Measurements from ENCODE around the gene B9D1.

B9D1 gene

GRCh38 chr17:19338031-19338990 is 24.2 kb downstream of the B9D1 start:
- peak; percentile 29 for DNase-seq (ENCODE audit: low read depth)

GRCh38 chr17:19337712-19338023 is 24.9 kb downstream of the B9D1 start:
- no peak for DNase-seq (ENCODE audit: low read depth)

- no peak for DNase-seq (ENCODE audit: low read depth)
These were observed 25.4 kb downstream of the B9D1 start for GRCh38 chr17:19336938-19337711.

- DNase-seq (ENCODE audit: low read depth) = no peak
These were observed 26.4 kb downstream of the B9D1 start for GRCh38 chr17:19335951-19336631.

GRCh38 chr17:19334331-19334730 is 28.2 kb downstream of the B9D1 start:
- DNase-seq (ENCODE audit: low read depth) = no peak

- no peak for DNase-seq (ENCODE audit: low read depth)
These were observed 28.7 kb downstream of the B9D1 start for GRCh38 chr17:19333736-19334290.

GRCh38 chr17:19333132-19333440 is 29.4 kb downstream of the B9D1 start:
- DNase-seq (ENCODE audit: low read depth) = no peak

GRCh38 chr17:19332371-19333131 is 30.0 kb downstream of the B9D1 start:
- DNase-seq (ENCODE audit: low read depth) = no peak

GRCh38 chr17:19331543-19332245 is 30.8 kb downstream of the B9D1 start:
- no peak for DNase-seq (ENCODE audit: low read depth)

- DNase-seq (ENCODE audit: low read depth) = no peak
These were observed 31.4 kb downstream of the B9D1 start for GRCh38 chr17:19331134-19331533.

GRCh38 chr17:19330271-19330670 is 32.3 kb downstream of the B9D1 start:
- DNase-seq (ENCODE audit: low read depth) = no peak

GRCh38 chr17:19329839-19330238 is 32.7 kb downstream of the B9D1 start:
- DNase-seq (ENCODE audit: low read depth) = no peak

- no peak for DNase-seq (ENCODE audit: low read depth)
These were observed 33.4 kb downstream of the B9D1 start for GRCh38 chr17:19329136-19329535.

- DNase-seq (ENCODE audit: low read depth) = no peak
These were observed 34.0 kb downstream of the B9D1 start for GRCh38 chr17:19328441-19329061.

GRCh38 chr17:19327031-19327783 is 35.3 kb downstream of the B9D1 start:
- DNase-seq (ENCODE audit: low read depth) = no peak

- no peak for DNase-seq (ENCODE audit: low read depth)
These were observed 37.0 kb downstream of the B9D1 start for GRCh38 chr17:19325542-19325941.

- no peak for DNase-seq (ENCODE audit: low read depth)
These were observed 39.7 kb downstream of the B9D1 start for GRCh38 chr17:19322861-19323260.

GRCh38 chr17:19322129-19322505 is 40.4 kb downstream of the B9D1 start:
- no peak for DNase-seq (ENCODE audit: low read depth)

- DNase-seq (ENCODE audit: low read depth) = no peak
These were observed 40.9 kb downstream of the B9D1 start for GRCh38 chr17:19321481-19322128.
